GM12878 (cell line): ENCODE data around the gene KIF1C. TPM values are rescaled to one million over a fixed set of nuclear protein-coding genes. Genes with fewer than 3 reads are reported as not detected.

Experiments used
- ATAC-seq: fragments of 200-7000 bp; cut with Tn5 transposase; 3 replicates; pipeline ENCODE4 v1.9.1; 2020; ENCODE audit warnings: mild to moderate bottlenecking, moderate library complexity
- BruUV-seq: library from RNA; stranded (reverse); fragments of 400-500 nt; replicated peaks from 2 replicates; lab custom pipeline; 2021; lab: Mats Ljungman, UMichigan
- CTCF ChIA-PET: fragments of 300-600 bp; sonication (Branson Sonifier 250); formaldehyde crosslinking; extraction: SDS; loops from one replicate; lab custom pipeline; 2021; ENCODE audit warnings: inconsistent platforms; lab: Yijun Ruan, JAX
- POLR2A ChIA-PET: fragments of 350-600 bp; formaldehyde crosslinking; extraction: SDS; loops from one replicate; lab custom pipeline; 2021; ENCODE audit warnings: inconsistent platforms; lab: Charles Lee
- RAD21 ChIA-PET: fragments of 300-600 bp; sonication (Branson Sonifier 250); formaldehyde crosslinking; loops from one replicate; lab custom pipeline; 2023; ENCODE audit warnings: antibody characterized with exemption; ENCODE audit not compliant: unreplicated experiment; lab: Charles Lee
- SMC1A ChIA-PET: fragments of 300-600 bp; sonication (Branson Sonifier 250); formaldehyde crosslinking; loops from one replicate; lab custom pipeline; 2023; ENCODE audit not compliant: unreplicated experiment, uncharacterized antibody; lab: Charles Lee
- DNase-seq: peaks from one replicate; pipeline ENCODE4 v3.0.0-alpha.2; 2011; ENCODE audit warnings: low read depth, low spot score
- FAIRE-seq: peaks from 3 replicates; lab custom pipeline; 2011; peaks lifted over from hg19 to GRCh38; lab: Jason Lieb, UNC
- H2AFZ ChIP-seq: 2 replicates; pipeline ENCODE4 v1.6.0; 2011; ENCODE audit warnings: low read depth, low read length, control low read depth; ENCODE audit not compliant: control insufficient read depth
- H3K27ac ChIP-seq: 2 replicates; pipeline ENCODE4 v1.5.1; 2011; ENCODE audit warnings: control low read depth; ENCODE audit not compliant: control insufficient read depth, insufficient read depth
- H3K27me3 ChIP-seq, 2 experiments: replicated peaks in 1 of 2; 2 replicates each; pipeline versions ENCODE4 v1.6.0 to v1.6.1; 2011; ENCODE audit warnings: low read length in 1 of 2; ENCODE audit not compliant: control insufficient read depth in 2 of 2, insufficient read depth in 2 of 2
- H3K36me3 ChIP-seq, 2 experiments: 2 replicates each; pipeline ENCODE4 v1.5.1; 2011; ENCODE audit warnings: low read length in 1 of 2; ENCODE audit not compliant: control insufficient read depth in 2 of 2, insufficient read depth in 2 of 2
- H3K4me1 ChIP-seq: 2 replicates; pipeline ENCODE4 v1.6.1; 2011; ENCODE audit warnings: mild to moderate bottlenecking, low read length, moderate library complexity, mixed read lengths; ENCODE audit not compliant: control insufficient read depth, insufficient read depth
- H3K4me2 ChIP-seq: 2 replicates; pipeline ENCODE4 v1.6.0; 2011; ENCODE audit warnings: control low read depth; ENCODE audit not compliant: control insufficient read depth, insufficient read depth
- H3K4me3 ChIP-seq: fragments of 200-600 bp; sonication (generic); 2 replicates; pipeline ENCODE4 v1.5.1; 2016
- H3K79me2 ChIP-seq: 2 replicates; pipeline ENCODE4 v1.6.0; 2011; ENCODE audit warnings: low read length; ENCODE audit not compliant: control insufficient read depth, insufficient read depth
- H3K9ac ChIP-seq: 2 replicates; pipeline ENCODE4 v1.8.0; 2011; ENCODE audit warnings: low read length, control low read depth, mixed read lengths; ENCODE audit not compliant: control insufficient read depth, insufficient read depth
- H3K9me3 ChIP-seq: replicated peaks from 3 replicates; pipeline ENCODE4 v1.5.1; 2011; ENCODE audit warnings: mild to moderate bottlenecking, low read length; ENCODE audit not compliant: control insufficient read depth, insufficient read depth
- H4K20me1 ChIP-seq: 2 replicates; pipeline ENCODE4 v1.6.0; 2011; ENCODE audit not compliant: control insufficient read depth, insufficient read depth
- BACH1 ChIP-seq: fragments of 450-650 bp; IDR thresholded peaks from 2 replicates; pipeline ENCODE4 v1.6.1; 2017; ENCODE audit warnings: mild to moderate bottlenecking, borderline replicate concordance
- BCLAF1 ChIP-seq: fragments of 450-650 bp; IDR thresholded peaks from 2 replicates; pipeline ENCODE4 v1.6.1; 2017; ENCODE audit warnings: antibody characterized with exemption, mild to moderate bottlenecking, moderate library complexity
- BHLHE40 ChIP-seq, 2 experiments: fragments of 450-650 bp in 1 of 2; IDR thresholded peaks; 2 replicates each; pipeline ENCODE4 v1.6.1; 2011 to 2017; ENCODE audit warnings: low read depth in 2 of 2, borderline replicate concordance in 1 of 2, improper control_type of control experiment in 1 of 2, low read length in 1 of 2, mild to moderate bottlenecking in 1 of 2
- DPF2 ChIP-seq: fragments of 450-650 bp; IDR thresholded peaks from 2 replicates; pipeline ENCODE4 v1.6.1; 2017; ENCODE audit warnings: mild to moderate bottlenecking
- KLF5 ChIP-seq: fragments of 450-650 bp; IDR thresholded peaks from 2 replicates; pipeline ENCODE4 v1.6.1; 2014; ENCODE audit warnings: mild to moderate bottlenecking; ENCODE audit not compliant: partially characterized antibody
- LARP7 ChIP-seq: fragments of 450-650 bp; IDR thresholded peaks from 2 replicates; pipeline ENCODE4 v1.6.1; 2017; ENCODE audit warnings: mild to moderate bottlenecking
- MAX ChIP-seq: IDR thresholded peaks from 2 replicates; pipeline ENCODE4 v1.6.1; 2012; ENCODE audit warnings: low read depth, low read length, improper control_type of control experiment
- MXI1 ChIP-seq: fragments of 150-350 bp; IDR thresholded peaks from 2 replicates; pipeline ENCODE4 v1.6.1; 2011; ENCODE audit warnings: low read depth, mild to moderate bottlenecking, inconsistent platforms, low read length, improper control_type of control experiment
- NKRF ChIP-seq: fragments of 450-650 bp; conservative IDR thresholded peaks from 2 replicates; pipeline ENCODE4 v1.6.1; 2017; ENCODE audit warnings: mild to moderate bottlenecking, moderate library complexity
- NRF1 ChIP-seq: conservative IDR thresholded peaks from 2 replicates; pipeline ENCODE4 v1.6.1; 2011; ENCODE audit warnings: mild to moderate bottlenecking, low read depth, low read length, improper control_type of control experiment
- PAX5 ChIP-seq: IDR thresholded peaks from 2 replicates; pipeline ENCODE4 v1.6.1; 2011; ENCODE audit warnings: low read depth, low read length, borderline replicate concordance
- PML ChIP-seq: IDR thresholded peaks from 2 replicates; pipeline ENCODE4 v1.6.1; 2012; ENCODE audit warnings: low read length, inconsistent platforms
- POLR2A ChIP-seq: IDR thresholded peaks from 2 replicates; pipeline ENCODE4 v1.6.1; 2011; ENCODE audit warnings: low read depth, mild to moderate bottlenecking, low read length
- POLR2AphosphoS5 ChIP-seq: IDR thresholded peaks from 2 replicates; pipeline ENCODE4 v1.6.1; 2011; ENCODE audit warnings: mild to moderate bottlenecking, low read length, inconsistent platforms
- RELA ChIP-seq: fragments of 450-650 bp; IDR thresholded peaks from 2 replicates; pipeline ENCODE4 v1.8.0; 2014; ENCODE audit warnings: borderline replicate concordance; ENCODE audit not compliant: partially characterized antibody
- STAT1 ChIP-seq: fragments of 450-650 bp; conservative IDR thresholded peaks from 2 replicates; pipeline ENCODE4 v1.6.1; 2014; ENCODE audit warnings: antibody characterized with exemption, mild to moderate bottlenecking
- TAF1 ChIP-seq: IDR thresholded peaks from 2 replicates; pipeline ENCODE4 v1.6.1; 2011; ENCODE audit warnings: mild to moderate bottlenecking, low read depth, low read length, borderline replicate concordance
- TARDBP ChIP-seq: IDR thresholded peaks from 2 replicates; pipeline ENCODE4 v1.6.1; 2016; ENCODE audit warnings: borderline replicate concordance
- TCF12 ChIP-seq: IDR thresholded peaks from 2 replicates; pipeline ENCODE4 v1.6.1; 2011; ENCODE audit warnings: low read depth, mild to moderate bottlenecking, low read length
- YY1 ChIP-seq: IDR thresholded peaks from 2 replicates; pipeline ENCODE4 v1.6.1; 2011; ENCODE audit warnings: low read depth, mild to moderate bottlenecking, low read length
- ZSCAN29 ChIP-seq: fragments of 450-650 bp; IDR thresholded peaks from 2 replicates; pipeline ENCODE4 v1.6.1; 2017; ENCODE audit warnings: mild to moderate bottlenecking, moderate library complexity
- WGBS: methylation state at CpG from one replicate; pipeline ENCODE4 v1.1.6; 2016; ENCODE audit warnings: low lambda C conversion rate; ENCODE audit not compliant: insufficient replicate concordance, insufficient coverage; ENCODE audit errors: missing lambda C conversion rate; 5-methylcytosine and 5-hydroxymethylcytosine counted together
- in situ Hi-C: fragments of 300-500 bp; cut with MboI; formaldehyde crosslinking; loops from 9 replicates; pipeline ENCODE4 v1.14.3; 2018; ENCODE audit warnings: mixed read lengths
- intact Hi-C: fragments of 100-400 bp; cut with micrococcal nuclease; formaldehyde crosslinking; loops from one replicate; pipeline ENCODE4 v1.14.2; 2022; ENCODE audit not compliant: unreplicated experiment
- polyA plus RNA-seq, 11 experiments: library from polyadenylated mRNA; depleted of rRNA in 4 of 11; unstranded in 6 of 11; stranded (reverse) in 5 of 11; fragments of >200 nt; fragmentation: Nextera tagmentation in 4 of 11; fragmentation: Illumina TruSeq in 1 of 11; extraction: Ambion mirVana in 4 of 11; extraction: Trizol in 1 of 11; gene quantifications; 1 replicate in 1 of 11; 2 replicates in 10 of 11; pipeline versions ENCODE4 v1.2.1 to v1.2.3, GENCODE V29; 2011 to 2016; ENCODE audit warnings: inconsistent platforms in 2 of 11, missing spikeins in 2 of 11, low read depth in 1 of 11
- total RNA-seq, 4 experiments: library from RNA; depleted of rRNA in 3 of 4; stranded (reverse); fragments of >200 nt in 3 of 4; fragmentation: Illumina TruSeq in 1 of 4; extraction: Trizol in 1 of 4; gene quantifications; 2 replicates each; pipeline versions ENCODE4 v1.2.1 to v1.2.3, GENCODE V29; 2013 to 2021

Gene KIF1C
- total and polyA plus RNA-seq, 10 of the 15 experiments (the other 5 are each of a cell fraction or from before 2014, with no cell fraction given): 1.4 to 65.9 (median 21.1) TPM

- Histone ChIP-seq H3K4me1 (peaks cover 33% of the 10 kb centered on the region), H3K4me2 (peak overlapping the region; percentile 80), H3K9me3 (no peaks in the 10 kb centered on the region), H2AFZ (peak overlapping the region; percentile 63), H3K36me3 (peaks cover 10 to 12% of the 10 kb centered on the region in 2 experiments), H3K4me3 (peak overlapping the region; percentile 96), H3K27ac (peak overlapping the region; percentile 85), H4K20me1 (peaks cover 5% of the 10 kb centered on the region), H3K9ac (peak overlapping the region; percentile 83), H3K27me3 (no peaks in the 10 kb centered on the region), H3K79me2 (peaks cover 59% of the 10 kb centered on the region)
- POLR2A ChIA-PET: interaction anchor here (1.0 to 17.5 kb wide), 3 partner anchors 9 to 79 kb away, joined by 4 to 272 read pairs (median 28); partner anchors contain the start of genes RNF167, SLC25A11 and SPAG7
- DNase-seq (no peak), ATAC-seq (peak; percentile 51), FAIRE-seq (peak; percentile 72)
- CTCF ChIA-PET: interaction anchor here (3.3 kb wide), 1 partner anchor 18 kb away, joined by 13 read pairs; the partner anchor contains the start of gene SPAG7
- intact Hi-C loops: loop anchor here (1.0 to 2.0 kb wide), 2 partner anchors 18 to 48 kb away; partner anchors contain the start of genes INCA1, KIF1C and SPAG7
- WGBS: under 1% methylated on average over 38 of the region's 40 CpGs
- RAD21 ChIA-PET: interaction anchor here (0.9 to 9.8 kb wide), 3 partner anchors 9 to 40 kb away, joined by 4 to 73 read pairs (median 12); partner anchors contain the start of genes RNF167, SLC25A11 and SPAG7
- BruUV-seq: no TSS peak
- SMC1A ChIA-PET: interaction anchor here (0.9 to 7.1 kb wide), 3 partner anchors 18 to 113 kb away, joined by 3 to 50 read pairs (median 3); partner anchors contain the start of gene SPAG7
- in situ Hi-C loops: no loop called here
- TF ChIP-seq DPF2: peak; percentile 8
- TF ChIP-seq STAT1: no peak
- peak; percentile 81 for TF ChIP-seq LARP7
- TF ChIP-seq TCF12: 0 out of 2 replicates have a peak, but pooled peaks have one; percentile 2
- TF ChIP-seq POLR2A: no peak
- TF ChIP-seq ZSCAN29: peak; percentile 72
- TF ChIP-seq KLF5: peak; percentile 45
- TF ChIP-seq YY1: 0 out of 2 replicates have a peak, but pooled peaks have one; percentile 29
- TF ChIP-seq BHLHE40 (IDR thresholded peaks at IDR 0.05; ENCODE audit: borderline replicate concordance in 1 of 2, low read depth in 2 of 2, low read length in 1 of 2): peak; percentile 22 to 88; a peak in 2 of 4 replicates
- peak; percentile 31 for TF ChIP-seq RELA
- TF ChIP-seq PML: no peak
- TF ChIP-seq TAF1: peak; percentile 68; the same call in 1 of the 2 replicates
- peak; percentile 51 for TF ChIP-seq NKRF
- peak; percentile 14; the same call in 1 of the 2 replicates for TF ChIP-seq TARDBP
- TF ChIP-seq PAX5: 0 out of 2 replicates have a peak, but pooled peaks have one; percentile 4
- no peak for TF ChIP-seq MAX
- peak; percentile 66 for TF ChIP-seq NRF1
- 0 out of 2 replicates have a peak, but pooled peaks have one; percentile 70 for TF ChIP-seq BCLAF1
- TF ChIP-seq BACH1: peak; percentile 80
- peak; percentile 61 for TF ChIP-seq POLR2AphosphoS5
- 0 out of 2 replicates have a peak, but pooled peaks have one; percentile 14 for TF ChIP-seq MXI1
Observed at GRCh38 chr17:4948931-4949320, 48.8 kb upstream of the KIF1C start.
